ENCODE measurements around the gene CUL9. TPM values are rescaled to one million over a fixed set of nuclear protein-coding genes. Genes with fewer than 3 reads are reported as not detected.

CUL9 gene
- total RNA-seq, 1 experiment from 2014 or later = 39.6 TPM

DNA sequence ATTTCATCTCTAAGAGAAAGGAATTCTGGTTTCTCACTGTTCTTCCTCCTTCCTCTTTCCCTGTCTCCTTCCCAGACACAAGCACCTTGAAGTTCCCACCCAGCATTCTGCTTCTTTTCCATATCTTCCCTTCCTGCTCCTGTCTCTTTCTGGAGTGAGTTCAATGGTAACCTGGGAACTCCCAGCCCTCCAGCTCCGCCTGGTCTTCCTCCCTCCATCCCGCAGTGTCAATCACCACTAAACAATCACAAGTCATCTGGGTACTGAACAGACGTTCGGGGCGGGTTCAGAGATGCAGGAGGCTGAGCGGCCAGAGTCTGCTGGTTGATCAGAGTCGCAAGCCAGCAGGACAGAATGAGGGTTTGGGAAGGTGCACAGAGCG is 69.0 kb downstream of the CUL9 start:
- BruUV-seq (replicated peaks) = no TSS peak
- no peak for DNase-seq (ENCODE audit: unreplicated experiment)
- POLR2A ChIA-PET = no interaction called here
- Mint-ChIP-seq H3K4me3 (ENCODE audit: unreplicated experiment) (no peak overlapping the region), H3K27me3 (ENCODE audit: insufficient read depth, unreplicated experiment) (peaks cover 39% of the 10 kb centered on the region), H3K36me3 (ENCODE audit: insufficient read depth, unreplicated experiment) (no peaks in the 10 kb centered on the region), H3K27ac (ENCODE audit: low read depth, unreplicated experiment) (no peak overlapping the region), H3K4me1 (ENCODE audit: insufficient read depth, unreplicated experiment) (no peaks in the 10 kb centered on the region), H3K9me3 (ENCODE audit: unreplicated experiment) (no peaks in the 10 kb centered on the region)
- CTCF ChIA-PET = no interaction called here
- TF ChIP-seq, protein P1, sequence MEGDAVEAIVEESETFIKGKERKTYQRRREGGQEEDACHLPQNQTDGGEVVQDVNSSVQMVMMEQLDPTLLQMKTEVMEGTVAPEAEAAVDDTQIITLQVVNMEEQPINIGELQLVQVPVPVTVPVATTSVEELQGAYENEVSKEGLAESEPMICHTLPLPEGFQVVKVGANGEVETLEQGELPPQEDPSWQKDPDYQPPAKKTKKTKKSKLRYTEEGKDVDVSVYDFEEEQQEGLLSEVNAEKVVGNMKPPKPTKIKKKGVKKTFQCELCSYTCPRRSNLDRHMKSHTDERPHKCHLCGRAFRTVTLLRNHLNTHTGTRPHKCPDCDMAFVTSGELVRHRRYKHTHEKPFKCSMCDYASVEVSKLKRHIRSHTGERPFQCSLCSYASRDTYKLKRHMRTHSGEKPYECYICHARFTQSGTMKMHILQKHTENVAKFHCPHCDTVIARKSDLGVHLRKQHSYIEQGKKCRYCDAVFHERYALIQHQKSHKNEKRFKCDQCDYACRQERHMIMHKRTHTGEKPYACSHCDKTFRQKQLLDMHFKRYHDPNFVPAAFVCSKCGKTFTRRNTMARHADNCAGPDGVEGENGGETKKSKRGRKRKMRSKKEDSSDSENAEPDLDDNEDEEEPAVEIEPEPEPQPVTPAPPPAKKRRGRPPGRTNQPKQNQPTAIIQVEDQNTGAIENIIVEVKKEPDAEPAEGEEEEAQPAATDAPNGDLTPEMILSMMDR (IDR thresholded peaks at IDR 0.05; ENCODE audit: unreplicated experiment) = no peak
- intact Hi-C loops (cut with micrococcal nuclease) = no loop called here

DNA sequence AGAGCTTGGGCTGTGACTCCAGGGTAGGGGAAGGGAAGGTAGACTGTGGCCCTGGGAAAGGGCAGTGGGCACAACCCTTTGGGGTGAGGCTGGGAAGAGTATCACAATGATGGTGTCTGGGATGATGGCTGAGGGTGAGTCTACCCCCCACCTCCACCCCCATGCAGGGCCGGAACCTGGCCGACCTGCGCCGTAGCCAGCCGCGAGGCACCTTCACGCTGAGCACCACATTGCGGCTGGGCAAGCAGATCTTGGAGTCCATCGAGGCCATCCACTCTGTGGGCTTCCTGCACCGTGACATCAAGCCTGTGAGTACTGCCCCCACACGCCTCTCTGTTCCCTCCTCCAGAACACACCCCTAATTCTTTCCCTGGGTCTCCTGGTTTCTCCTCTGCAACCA is 71.4 kb downstream of the CUL9 start:
- intact Hi-C loops (cut with micrococcal nuclease) = no loop called here
- Mint-ChIP-seq H3K9me3 (ENCODE audit: unreplicated experiment) (no peaks in the 10 kb centered on the region), H3K4me3 (ENCODE audit: unreplicated experiment) (no peak overlapping the region), H3K36me3 (ENCODE audit: insufficient read depth, unreplicated experiment) (no peaks in the 10 kb centered on the region), H3K4me1 (ENCODE audit: insufficient read depth, unreplicated experiment) (no peaks in the 10 kb centered on the region), H3K27me3 (ENCODE audit: insufficient read depth, unreplicated experiment) (peaks cover 39% of the 10 kb centered on the region), H3K27ac (ENCODE audit: low read depth, unreplicated experiment) (no peak overlapping the region)
- ChIA-PET POLR2A (interaction anchor here (1.2 kb wide), 1 partner anchor 79 kb away, joined by 4 read pairs; no protein-coding TSS in a partner anchor), CTCF (interaction anchor here (0.6 to 2.0 kb wide), 5 partner anchors 18 to 583 kb away, joined by 3 to 5 read pairs (median 3); no protein-coding TSS in a partner anchor)
- TF ChIP-seq, protein P1 (IDR thresholded peaks at IDR 0.05; ENCODE audit: unreplicated experiment) = no peak
- BruUV-seq (replicated peaks) = no TSS peak
- no peak for DNase-seq (ENCODE audit: unreplicated experiment)

- TF ChIP-seq, protein P1 (IDR thresholded peaks at IDR 0.05; ENCODE audit: unreplicated experiment) = no peak
- no peak overlapping the region for H3K4me3 Mint-ChIP-seq (ENCODE audit: unreplicated experiment)
- CTCF ChIA-PET = interaction anchor here (0.6 to 2.0 kb wide), 2 partner anchors 81 to 255 kb away, joined by 3 to 5 read pairs; no protein-coding TSS in a partner anchor
Measured at GRCh38 chr6:43254138-43254817, 72.3 kb downstream of the CUL9 start.

DNA sequence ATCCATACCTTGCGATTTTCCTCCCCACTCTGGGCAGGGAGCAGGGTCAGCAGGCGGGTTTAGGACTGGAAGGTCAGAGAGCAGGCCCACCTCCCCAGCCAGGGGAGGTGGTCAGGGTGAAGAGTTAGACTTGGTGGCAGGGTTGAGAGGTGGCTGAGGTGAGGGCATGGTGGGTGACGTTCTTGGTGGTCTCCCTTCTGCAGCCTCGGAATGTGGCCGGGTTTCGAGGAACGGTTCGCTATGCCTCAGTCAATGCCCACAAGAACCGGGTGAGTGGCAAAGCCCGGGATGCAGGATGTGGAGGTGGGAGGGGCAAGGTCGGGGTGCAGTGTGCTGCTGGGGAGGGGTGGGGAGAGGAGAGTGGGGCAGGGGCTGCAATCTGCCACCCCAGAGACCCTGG is 72.8 kb downstream of the CUL9 start:
- peaks cover 49% of the 10 kb centered on the region for H3K27me3 Mint-ChIP-seq (ENCODE audit: insufficient read depth, unreplicated experiment)
- H3K27ac Mint-ChIP-seq (ENCODE audit: low read depth, unreplicated experiment) = no peak overlapping the region
- DNase-seq (ENCODE audit: unreplicated experiment) = no peak
- BruUV-seq (replicated peaks) = no TSS peak
- TF ChIP-seq, protein P1 (IDR thresholded peaks at IDR 0.05; ENCODE audit: unreplicated experiment) = no peak
- ChIA-PET POLR2A (interaction anchor here (1.1 kb wide), 1 partner anchor 80 kb away, joined by 3 read pairs; no protein-coding TSS in a partner anchor), CTCF (no interaction called here)
- intact Hi-C loops (cut with micrococcal nuclease) = no loop called here
- no peaks in the 10 kb centered on the region for H3K9me3 Mint-ChIP-seq (ENCODE audit: unreplicated experiment)
- no peaks in the 10 kb centered on the region for H3K4me1 Mint-ChIP-seq (ENCODE audit: insufficient read depth, unreplicated experiment)
- no peaks in the 10 kb centered on the region for H3K36me3 Mint-ChIP-seq (ENCODE audit: insufficient read depth, unreplicated experiment)
- no peak overlapping the region for H3K4me3 Mint-ChIP-seq (ENCODE audit: unreplicated experiment)

More at GRCh38 chr6:43254138-43254817, 72.3 kb downstream of the CUL9 start:
- no TSS peak for BruUV-seq (replicated peaks)
- no peak for DNase-seq (ENCODE audit: unreplicated experiment)
- POLR2A ChIA-PET = interaction anchor here (0.9 to 1.1 kb wide), 2 partner anchors 80 kb away, joined by 3 read pairs; no protein-coding TSS in a partner anchor
- Mint-ChIP-seq H3K9me3 (ENCODE audit: unreplicated experiment) (no peaks in the 10 kb centered on the region), H3K27ac (ENCODE audit: low read depth, unreplicated experiment) (no peak overlapping the region), H3K4me1 (ENCODE audit: insufficient read depth, unreplicated experiment) (no peaks in the 10 kb centered on the region), H3K36me3 (ENCODE audit: insufficient read depth, unreplicated experiment) (no peaks in the 10 kb centered on the region), H3K27me3 (ENCODE audit: insufficient read depth, unreplicated experiment) (peaks cover 45% of the 10 kb centered on the region)
- intact Hi-C loops (cut with micrococcal nuclease) = no loop called here
